Measurements from ENCODE around the gene CAMSAP3.
"Not testable (repeated sequence)": the region's sequence is repeated elsewhere in the genome, so short reads cannot be mapped to it uniquely, and the experiment has no call there.

Gene CAMSAP3

DNA sequence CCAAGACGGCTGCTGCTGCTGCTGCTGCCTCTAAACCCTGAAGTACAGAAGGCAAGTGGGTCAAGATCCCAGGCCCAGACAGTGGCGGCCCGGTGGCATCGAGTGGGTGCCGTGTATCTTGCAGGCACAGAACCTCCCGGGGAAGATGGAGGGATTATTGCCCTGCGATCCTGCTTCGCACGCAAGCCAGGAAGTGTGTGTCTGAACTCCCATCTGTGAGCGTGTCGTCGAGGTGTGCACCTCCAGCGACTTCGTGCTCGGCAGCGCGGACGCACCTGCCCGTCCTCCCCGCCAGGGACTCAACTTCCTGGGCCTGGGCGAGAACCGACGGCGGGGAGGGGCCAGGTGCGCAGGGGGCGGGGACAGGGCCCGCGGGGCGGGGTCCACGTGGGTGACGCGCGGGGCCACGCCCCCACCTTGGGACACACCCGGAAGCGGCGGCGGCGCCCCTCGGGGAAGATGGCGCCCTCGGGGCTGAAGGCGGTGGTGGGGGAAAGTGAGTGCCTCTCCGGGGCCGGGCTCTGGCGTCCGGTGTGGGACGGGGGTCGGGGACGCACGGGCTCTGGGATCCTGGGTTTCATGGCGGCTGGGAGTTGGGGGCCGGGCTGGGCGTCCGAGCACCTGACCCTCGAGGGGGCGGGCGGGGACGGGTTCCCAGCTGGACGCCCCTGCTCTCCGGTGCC, 41.2 kb downstream of the CAMSAP3 start, which contains the start of gene STXBP2:
TSS of gene STXBP2 (plus strand) at position 420 of the 683 bp plus-strand sequence. CDS start at position 460, 40 bp downstream.
- no peaks in the 10 kb centered on the region for H3K9me3 ChIP-seq (ENCODE audit: control insufficient read depth in 2 of 2, low read length in 2 of 2)
- H3K4me3 ChIP-seq (ENCODE audit: low read length in 2 of 2): peak within 1 kb of the TSS in 1 of 2 donors; percentile 44
- H3K36me3 ChIP-seq (ENCODE audit: control insufficient read depth in 2 of 2, insufficient read depth in 2 of 2, low read length in 2 of 2): no peaks in the 10 kb centered on the region
- H3K4me1 ChIP-seq (ENCODE audit: control insufficient read depth, insufficient read depth, low read length): peaks cover 2% of the 10 kb centered on the region
- H3K27me3 ChIP-seq (ENCODE audit: control insufficient read depth in 1 of 2, insufficient read depth in 2 of 2, low read length in 2 of 2): peaks cover 24 to 33% of the 10 kb centered on the region in 2 donors
- H3K9ac ChIP-seq (ENCODE audit: low read length in 2 of 2): no peak within 1 kb of the TSS
- no peak within 1 kb of the TSS for H3K27ac ChIP-seq (ENCODE audit: low read length)

DNA sequence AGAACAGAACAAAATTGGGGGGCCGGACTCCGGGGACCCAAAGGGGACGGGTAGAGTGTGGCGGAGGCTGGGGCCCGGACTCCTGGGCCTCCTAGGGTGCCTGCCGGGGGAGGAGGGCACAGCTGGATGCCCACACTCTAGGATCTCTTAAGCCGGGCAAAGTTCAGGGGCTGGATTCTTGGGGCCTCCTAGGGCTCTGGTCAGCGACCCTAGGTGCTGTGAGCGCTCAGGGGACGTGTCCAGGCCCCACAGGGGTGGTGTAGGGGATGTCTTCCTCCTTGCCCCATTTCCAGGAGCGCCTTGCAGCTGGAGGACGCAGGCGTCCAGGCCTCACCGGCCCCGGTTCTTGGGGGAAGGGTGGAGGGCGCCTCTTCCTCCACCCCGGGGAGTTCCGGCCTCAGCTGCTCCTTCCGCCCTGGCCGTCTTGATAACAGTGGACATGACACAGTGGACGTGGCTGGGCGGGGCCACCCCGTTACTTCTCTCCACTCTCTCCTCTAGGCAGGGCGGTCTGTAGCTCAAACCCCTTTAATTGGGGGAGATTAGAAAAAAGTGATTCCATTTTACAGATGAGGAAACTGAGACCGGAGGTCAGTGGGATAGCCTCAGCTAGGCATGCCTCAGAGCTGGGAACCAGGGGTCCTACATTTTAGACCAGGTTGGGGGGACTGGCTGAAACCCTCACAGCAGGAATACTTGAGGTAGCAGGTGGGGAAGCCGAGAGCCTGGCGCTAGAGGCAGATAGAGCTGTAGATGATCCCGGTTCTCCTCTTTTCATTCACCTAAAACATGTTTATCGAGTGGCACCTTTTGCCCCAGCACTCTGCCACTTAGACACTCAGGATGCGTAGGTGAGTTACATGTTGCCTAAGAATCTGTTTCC, 42.0 kb downstream of the CAMSAP3 start:
- Histone ChIP-seq H3K9ac (ENCODE audit: low read length in 2 of 2) (no peak overlapping the region), H3K27ac (ENCODE audit: low read length) (no peak overlapping the region), H3K9me3 (ENCODE audit: control insufficient read depth in 2 of 2, low read length in 2 of 2) (no peaks in the 10 kb centered on the region), H3K4me1 (ENCODE audit: control insufficient read depth, insufficient read depth, low read length) (no peaks in the 10 kb centered on the region), H3K36me3 (ENCODE audit: control insufficient read depth in 2 of 2, insufficient read depth in 2 of 2, low read length in 2 of 2) (no peaks in the 10 kb centered on the region), H3K27me3 (ENCODE audit: control insufficient read depth in 1 of 2, insufficient read depth in 2 of 2, low read length in 2 of 2) (peaks cover 24 to 33% of the 10 kb centered on the region in 2 donors), H3K4me3 (ENCODE audit: low read length in 2 of 2) (peak overlapping the region in 1 of 2 donors; percentile 44)

DNA sequence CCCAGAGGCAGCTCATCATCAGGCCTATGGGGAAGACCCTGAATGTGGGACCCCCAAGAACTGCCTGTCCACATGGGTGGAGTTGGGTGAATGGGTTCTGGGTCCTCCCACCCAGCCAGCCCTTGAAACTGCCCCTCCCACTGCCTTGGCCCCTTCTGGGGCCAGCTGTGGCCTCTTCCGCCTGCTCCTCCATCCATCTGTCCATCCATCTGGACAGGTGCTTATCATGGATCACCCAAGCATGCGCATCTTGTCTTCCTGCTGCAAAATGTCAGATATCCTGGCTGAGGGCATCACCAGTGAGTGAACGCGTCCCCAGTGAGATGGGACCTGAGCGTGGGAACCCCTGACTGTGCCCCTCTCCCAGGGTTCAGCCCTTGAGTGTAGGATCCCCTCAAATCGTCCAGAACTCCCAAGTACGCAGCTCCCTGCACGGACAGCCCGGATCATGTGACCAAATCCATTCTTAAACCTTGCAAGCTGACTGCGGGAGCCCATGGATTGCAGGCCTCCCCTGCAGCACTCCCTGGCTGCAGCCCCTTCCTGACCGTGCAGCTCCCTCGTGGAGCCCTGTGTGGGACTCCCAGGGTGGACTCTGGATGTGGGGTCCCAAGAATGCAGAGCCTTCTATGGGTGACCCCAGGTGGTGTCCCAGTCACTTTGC, 43.3 kb downstream of the CAMSAP3 start:
- H3K27ac ChIP-seq (ENCODE audit: low read length): no peak overlapping the region
- no peaks in the 10 kb centered on the region for H3K4me1 ChIP-seq (ENCODE audit: control insufficient read depth, insufficient read depth, low read length)
- no peaks in the 10 kb centered on the region for H3K9me3 ChIP-seq (ENCODE audit: control insufficient read depth in 2 of 2, low read length in 2 of 2)
- H3K4me3 ChIP-seq (ENCODE audit: low read length in 2 of 2): no peak overlapping the region
- H3K27me3 ChIP-seq (ENCODE audit: control insufficient read depth in 1 of 2, insufficient read depth in 2 of 2, low read length in 2 of 2): peaks cover 24 to 33% of the 10 kb centered on the region in 2 donors
- H3K36me3 ChIP-seq (ENCODE audit: control insufficient read depth in 2 of 2, insufficient read depth in 2 of 2, low read length in 2 of 2): no peaks in the 10 kb centered on the region
- no peak overlapping the region for H3K9ac ChIP-seq (ENCODE audit: low read length in 2 of 2)

DNA sequence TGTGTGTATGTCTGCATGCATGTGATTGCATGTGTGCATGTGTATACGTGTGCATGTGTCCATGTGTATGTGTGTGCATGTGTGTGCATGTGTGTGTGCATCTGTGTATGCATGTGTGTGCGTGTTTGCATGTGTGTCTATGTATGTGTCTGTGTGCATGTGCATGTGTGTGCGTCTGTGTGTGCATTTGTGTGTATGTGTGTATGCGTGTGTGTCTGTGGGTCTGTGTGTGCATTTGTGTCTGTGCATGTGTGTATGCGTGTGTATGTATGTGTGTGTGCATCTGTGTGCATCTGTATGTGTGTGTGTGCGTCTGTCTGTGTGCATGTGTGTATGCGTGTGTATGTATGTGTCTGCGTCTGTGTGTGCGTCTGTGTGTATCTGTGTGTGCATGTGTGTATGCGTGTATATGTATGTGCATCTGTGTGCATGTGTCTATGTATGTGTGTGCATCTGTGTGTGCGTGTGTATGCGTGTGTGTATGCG, 44.2 kb downstream of the CAMSAP3 start:
- Histone ChIP-seq H3K9ac (ENCODE audit: low read length in 2 of 2) (no peak overlapping the region), H3K27me3 (ENCODE audit: control insufficient read depth in 1 of 2, insufficient read depth in 2 of 2, low read length in 2 of 2) (peaks cover 27 to 33% of the 10 kb centered on the region in 2 donors), H3K9me3 (ENCODE audit: control insufficient read depth in 2 of 2, low read length in 2 of 2) (no peaks in the 10 kb centered on the region), H3K27ac (ENCODE audit: low read length) (no peak overlapping the region), H3K4me3 (ENCODE audit: low read length in 2 of 2) (no peak overlapping the region), H3K4me1 (ENCODE audit: control insufficient read depth, insufficient read depth, low read length) (no peaks in the 10 kb centered on the region), H3K36me3 (ENCODE audit: control insufficient read depth in 2 of 2, insufficient read depth in 2 of 2, low read length in 2 of 2) (no peaks in the 10 kb centered on the region)

DNA sequence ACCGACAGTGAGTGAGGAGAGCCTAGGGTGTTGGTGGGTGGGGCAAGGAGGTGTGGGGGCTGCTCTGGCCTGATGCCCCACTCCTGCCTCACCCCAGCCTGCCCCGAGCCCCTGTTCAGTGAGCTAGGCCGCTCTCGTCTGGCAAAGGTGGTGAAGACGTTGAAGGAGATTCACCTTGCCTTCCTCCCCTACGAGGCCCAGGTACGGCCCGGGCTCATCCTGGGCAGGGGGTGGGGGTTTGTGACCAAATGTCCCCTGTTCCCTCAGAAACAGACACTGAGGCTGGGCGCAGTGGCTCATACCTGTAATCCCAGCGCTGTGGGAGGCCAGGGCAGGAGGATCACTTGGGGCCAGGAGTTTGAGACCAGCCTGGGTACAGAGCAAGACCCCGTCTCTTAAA, 45.1 kb downstream of the CAMSAP3 start:
- Histone ChIP-seq H3K9ac (ENCODE audit: low read length in 2 of 2) (no peak overlapping the region), H3K9me3 (ENCODE audit: control insufficient read depth in 2 of 2, low read length in 2 of 2) (no peaks in the 10 kb centered on the region), H3K4me3 (ENCODE audit: low read length in 2 of 2) (no peak overlapping the region), H3K4me1 (ENCODE audit: control insufficient read depth, insufficient read depth, low read length) (no peaks in the 10 kb centered on the region), H3K27me3 (ENCODE audit: control insufficient read depth in 1 of 2, insufficient read depth in 2 of 2, low read length in 2 of 2) (peaks cover 28 to 29% of the 10 kb centered on the region in 2 donors), H3K27ac (ENCODE audit: low read length) (no peak overlapping the region), H3K36me3 (ENCODE audit: control insufficient read depth in 2 of 2, insufficient read depth in 2 of 2, low read length in 2 of 2) (no peaks in the 10 kb centered on the region)

DNA sequence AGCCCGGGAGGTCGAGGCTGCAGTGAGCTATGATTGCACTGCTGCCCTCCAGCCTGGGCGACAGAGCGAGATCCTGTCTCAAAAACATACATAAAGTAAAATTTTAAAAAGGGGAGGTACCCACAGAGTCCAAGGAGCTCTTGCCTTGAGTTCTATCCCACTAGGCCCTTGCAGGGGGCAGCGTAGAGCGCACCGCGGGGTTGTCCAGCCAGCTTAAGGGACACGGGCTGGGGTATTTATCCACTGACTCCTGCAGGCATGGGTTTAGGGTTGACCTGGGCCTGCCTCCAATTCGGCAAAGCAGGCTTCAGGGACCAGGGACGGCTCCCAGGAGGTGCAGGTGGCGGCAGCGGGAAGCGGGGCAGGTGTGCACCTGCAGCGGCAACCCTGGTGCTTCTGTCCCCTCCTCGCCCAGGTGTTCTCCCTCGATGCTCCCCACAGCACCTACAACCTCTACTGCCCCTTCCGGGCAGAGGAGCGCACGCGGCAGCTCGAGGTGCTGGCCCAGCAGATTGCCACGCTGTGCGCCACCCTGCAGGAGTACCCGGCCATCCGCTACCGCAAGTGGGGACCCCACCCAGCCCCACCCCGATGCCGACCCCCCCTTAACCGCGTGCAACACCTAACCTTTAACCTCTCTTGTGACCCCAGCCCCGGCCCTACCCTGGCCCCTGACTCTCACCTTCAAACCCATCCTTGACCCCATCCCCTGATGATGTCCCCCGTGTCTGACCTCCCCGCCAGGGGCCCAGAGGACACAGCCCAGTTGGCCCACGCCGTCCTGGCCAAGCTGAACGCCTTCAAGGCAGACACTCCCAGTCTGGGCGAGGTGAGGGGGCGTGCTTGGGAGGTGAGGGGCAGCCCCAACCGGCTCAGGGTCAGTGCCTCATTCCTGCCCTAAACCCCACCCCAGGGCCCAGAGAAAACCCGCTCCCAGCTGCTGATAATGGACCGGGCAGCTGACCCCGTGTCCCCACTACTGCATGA, 45.9 kb downstream of the CAMSAP3 start:
- Histone ChIP-seq H3K9me3 (ENCODE audit: control insufficient read depth in 2 of 2, low read length in 2 of 2) (no peaks in the 10 kb centered on the region), H3K27me3 (ENCODE audit: control insufficient read depth in 1 of 2, insufficient read depth in 2 of 2, low read length in 2 of 2) (peaks cover 26 to 28% of the 10 kb centered on the region in 2 donors), H3K4me1 (ENCODE audit: control insufficient read depth, insufficient read depth, low read length) (no peaks in the 10 kb centered on the region), H3K36me3 (ENCODE audit: control insufficient read depth in 2 of 2, insufficient read depth in 2 of 2, low read length in 2 of 2) (no peaks in the 10 kb centered on the region), H3K4me3 (ENCODE audit: low read length in 2 of 2) (no peak overlapping the region), H3K9ac (ENCODE audit: low read length in 2 of 2) (no peak overlapping the region), H3K27ac (ENCODE audit: low read length) (no peak overlapping the region)

DNA sequence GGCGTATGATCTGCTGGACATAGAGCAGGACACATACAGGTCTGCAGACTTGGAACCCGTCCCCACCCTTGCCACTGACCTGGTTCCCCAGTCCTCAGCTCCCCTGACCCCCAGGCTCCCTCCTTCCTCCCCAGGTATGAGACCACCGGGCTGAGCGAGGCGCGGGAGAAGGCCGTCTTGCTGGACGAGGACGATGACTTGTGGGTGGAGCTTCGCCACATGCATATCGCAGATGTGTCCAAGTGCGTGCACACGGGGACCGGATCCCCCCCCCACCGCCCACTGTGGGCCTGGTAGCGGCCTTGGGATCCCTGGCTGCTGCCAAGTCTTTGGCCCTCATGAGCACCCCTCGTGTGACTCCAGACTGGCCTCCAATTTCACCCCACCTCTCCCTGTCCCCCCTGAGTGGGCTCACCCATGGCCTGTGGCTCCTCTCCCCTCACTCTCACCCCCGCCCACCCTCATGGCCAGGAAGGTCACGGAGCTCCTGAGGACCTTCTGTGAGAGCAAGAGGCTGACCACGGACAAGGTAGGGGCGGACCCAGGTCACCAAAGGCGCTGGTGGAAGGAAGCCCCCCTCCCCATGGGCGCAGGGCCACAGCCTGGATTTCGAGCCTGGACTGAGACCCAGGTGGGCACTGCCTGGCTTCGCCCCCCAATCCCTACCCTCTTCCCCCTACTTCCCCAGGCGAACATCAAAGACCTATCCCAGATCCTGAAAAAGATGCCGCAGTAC, 46.8 kb downstream of the CAMSAP3 start:
- Histone ChIP-seq H3K36me3 (ENCODE audit: control insufficient read depth in 2 of 2, insufficient read depth in 2 of 2, low read length in 2 of 2) (no peaks in the 10 kb centered on the region), H3K27ac (ENCODE audit: low read length) (no peak overlapping the region), H3K9ac (ENCODE audit: low read length in 2 of 2) (no peak overlapping the region), H3K4me1 (ENCODE audit: control insufficient read depth, insufficient read depth, low read length) (no peaks in the 10 kb centered on the region), H3K27me3 (ENCODE audit: control insufficient read depth in 1 of 2, insufficient read depth in 2 of 2, low read length in 2 of 2) (peaks cover 21 to 26% of the 10 kb centered on the region in 2 donors), H3K4me3 (ENCODE audit: low read length in 2 of 2) (no peak overlapping the region), H3K9me3 (ENCODE audit: control insufficient read depth in 2 of 2, low read length in 2 of 2) (no peaks in the 10 kb centered on the region)

DNA sequence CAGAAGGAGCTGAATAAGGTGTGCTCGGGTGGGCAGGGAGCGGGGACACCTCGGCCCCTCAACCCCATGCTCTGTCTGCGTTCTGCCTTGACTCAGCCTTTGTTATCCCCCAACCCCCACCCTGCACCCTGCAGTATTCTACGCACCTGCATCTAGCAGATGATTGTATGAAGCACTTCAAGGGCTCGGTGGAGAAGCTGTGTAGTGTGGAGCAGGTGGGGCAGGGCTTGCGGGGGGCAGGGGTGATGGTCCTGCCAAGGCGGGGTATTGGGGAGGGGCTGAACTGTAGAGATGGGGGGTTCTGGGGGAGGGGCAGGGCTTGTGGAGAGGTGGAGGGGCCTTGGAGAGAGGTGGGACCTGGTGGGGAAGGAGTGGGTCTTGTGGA, 47.4 kb downstream of the CAMSAP3 start:
- Histone ChIP-seq H3K4me3 (ENCODE audit: low read length in 2 of 2) (no peak overlapping the region), H3K9ac (ENCODE audit: low read length in 2 of 2) (no peak overlapping the region), H3K27ac (ENCODE audit: low read length) (no peak overlapping the region), H3K9me3 (ENCODE audit: control insufficient read depth in 2 of 2, low read length in 2 of 2) (no peaks in the 10 kb centered on the region), H3K36me3 (ENCODE audit: control insufficient read depth in 2 of 2, insufficient read depth in 2 of 2, low read length in 2 of 2) (no peaks in the 10 kb centered on the region), H3K27me3 (ENCODE audit: control insufficient read depth in 1 of 2, insufficient read depth in 2 of 2, low read length in 2 of 2) (peaks cover 16 to 23% of the 10 kb centered on the region in 2 donors), H3K4me1 (ENCODE audit: control insufficient read depth, insufficient read depth, low read length) (no peaks in the 10 kb centered on the region)

DNA sequence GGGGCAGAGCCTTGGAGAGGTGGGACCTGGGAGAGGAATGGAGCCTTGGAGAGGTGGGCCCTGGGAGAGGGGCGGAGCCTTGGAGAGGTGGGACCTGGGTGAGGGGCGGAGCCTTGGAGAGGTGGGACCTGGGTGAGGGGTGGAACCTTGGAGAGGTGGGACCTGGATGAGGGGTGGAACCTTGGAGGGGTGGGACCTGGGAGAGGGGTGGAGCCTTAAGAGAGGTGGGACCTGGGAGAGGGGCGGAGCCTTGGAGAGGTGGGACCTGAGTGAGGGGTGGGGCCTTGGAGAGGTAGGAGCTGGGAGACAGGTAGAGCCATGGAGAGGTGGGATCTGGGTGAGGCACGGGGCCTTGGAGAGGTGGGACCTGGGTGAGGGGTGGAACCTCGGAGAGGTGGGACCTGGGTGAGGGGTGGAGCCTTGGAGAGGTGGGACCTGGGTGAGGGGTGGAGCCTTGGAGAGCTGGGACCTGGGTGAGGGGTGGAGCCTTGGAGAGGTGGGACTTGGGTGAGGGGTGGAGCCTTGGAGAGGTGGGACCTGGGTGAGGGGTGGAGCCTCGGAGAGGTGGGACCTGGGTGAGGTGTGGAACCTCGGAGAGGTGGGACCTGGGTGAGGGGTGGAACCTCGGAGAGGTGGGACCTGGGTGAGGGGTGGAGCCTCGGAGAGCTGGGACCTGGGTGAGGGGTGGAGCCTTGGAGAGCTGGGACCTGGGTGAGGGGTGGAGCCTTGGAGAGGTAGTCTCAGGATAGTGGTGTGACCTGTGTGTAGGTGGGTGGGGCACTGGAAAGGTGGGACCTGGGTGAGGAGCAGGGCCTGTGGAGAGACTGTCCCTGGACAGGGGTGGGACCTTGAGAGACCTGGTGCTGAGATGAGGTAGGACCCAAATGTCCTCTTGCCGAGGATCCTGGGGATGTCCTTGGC, 48.2 kb downstream of the CAMSAP3 start:
- H3K4me1 ChIP-seq (ENCODE audit: control insufficient read depth, insufficient read depth, low read length); H3K27ac ChIP-seq (ENCODE audit: low read length); H3K36me3 ChIP-seq (ENCODE audit: control insufficient read depth in 2 of 2, insufficient read depth in 2 of 2, low read length in 2 of 2); H3K9ac ChIP-seq (ENCODE audit: low read length in 2 of 2); H3K9me3 ChIP-seq (ENCODE audit: control insufficient read depth in 2 of 2, low read length in 2 of 2); H3K4me3 ChIP-seq (ENCODE audit: low read length in 2 of 2): not testable (repeated sequence)
- peaks cover 9 to 21% of the 10 kb centered on the region in 2 donors for H3K27me3 ChIP-seq (ENCODE audit: control insufficient read depth in 1 of 2, insufficient read depth in 2 of 2, low read length in 2 of 2)
